Ishikawa (cell line): ENCODE measurements around the gene OSER1.

Experiments
- CEBPB ChIP-seq: IDR thresholded peaks from 2 replicates; pipeline ENCODE4 v1.6.1; 2012
- CREB1 ChIP-seq: IDR thresholded peaks from 2 replicates; pipeline ENCODE4 v1.6.1; 2012; ENCODE audit warnings: low read depth
- EGR1 ChIP-seq: IDR thresholded peaks from 2 replicates; pipeline ENCODE4 v1.6.1; 2012
- EP300 ChIP-seq: IDR thresholded peaks from 2 replicates; pipeline ENCODE4 v1.6.1; 2012; ENCODE audit warnings: borderline replicate concordance
- FOXM1 ChIP-seq: IDR thresholded peaks from 2 replicates; pipeline ENCODE4 v1.6.1; 2012; ENCODE audit warnings: low read depth, borderline replicate concordance
- MAX ChIP-seq: IDR thresholded peaks from 2 replicates; pipeline ENCODE4 v1.6.1; 2012
- NFIC ChIP-seq: IDR thresholded peaks from 2 replicates; pipeline ENCODE4 v1.6.1; 2012
- RAD21 ChIP-seq: IDR thresholded peaks from 2 replicates; pipeline ENCODE4 v1.6.1; 2012; ENCODE audit warnings: low read depth
- REST ChIP-seq: IDR thresholded peaks from 2 replicates; pipeline ENCODE4 v1.6.1; 2012; ENCODE audit warnings: low read depth, mild to moderate bottlenecking
- TAF1 ChIP-seq: IDR thresholded peaks from 2 replicates; pipeline ENCODE4 v1.6.1; 2012; ENCODE audit warnings: low read depth, mild to moderate bottlenecking
- TEAD4 ChIP-seq: IDR thresholded peaks from 2 replicates; pipeline ENCODE4 v1.6.1; 2012
- USF1 ChIP-seq: IDR thresholded peaks from 2 replicates; pipeline ENCODE4 v1.6.1; 2012

GRCh38 chr20:44160133-44160532, 50.4 kb downstream of the OSER1 start:
- TF ChIP-seq CEBPB (no peak), MAX (no peak), NFIC (no peak), REST (no peak), USF1 (no peak), TAF1 (no peak), EGR1 (no peak), TEAD4 (no peak), EP300 (no peak), FOXM1 (no peak), RAD21 (no peak), CREB1 (no peak)
